IPS-18c (cell line): ENCODE results near the gene REX1BD.
A peak's percentile ranks its signal among the peaks of the same experiment; 100 is the strongest.

Source experiments
- H3K4me3 ChIP-seq: 2 replicates; pipeline ENCODE4 v1.7.0; 2013; ENCODE audit warnings: low read depth, mild to moderate bottlenecking, low read length, moderate library complexity; ENCODE audit not compliant: insufficient read depth
- H3K9me3 ChIP-seq: one replicate; pipeline ENCODE4 v1.6.1; 2013; ENCODE audit warnings: mild to moderate bottlenecking, low read length, moderate library complexity; ENCODE audit not compliant: control insufficient read depth, insufficient read depth

The REX1BD gene

GRCh38 chr19:18629166-18630088 is 40.8 kb downstream of the REX1BD start:
- H3K4me3 ChIP-seq = no peak overlapping the region
- no peaks in the 10 kb centered on the region for H3K9me3 ChIP-seq

- no peaks in the 10 kb centered on the region for H3K9me3 ChIP-seq
- no peak overlapping the region for H3K4me3 ChIP-seq
Observed at GRCh38 chr19:18633321-18633720, 44.7 kb downstream of the REX1BD start.

GRCh38 chr19:18634612-18635297 is 46.2 kb downstream of the REX1BD start:
- Histone ChIP-seq H3K9me3 (no peaks in the 10 kb centered on the region), H3K4me3 (no peak overlapping the region)

- no peaks in the 10 kb centered on the region for H3K9me3 ChIP-seq
- no peak overlapping the region for H3K4me3 ChIP-seq
Observed at GRCh38 chr19:18635831-18636182, 47.2 kb downstream of the REX1BD start.

- Histone ChIP-seq H3K4me3 (peak overlapping the region; percentile 84), H3K9me3 (no peaks in the 10 kb centered on the region)
Observed at GRCh38 chr19:18636183-18636968, 47.8 kb downstream of the REX1BD start.

GRCh38 chr19:18636969-18637629 is 48.5 kb downstream of the REX1BD start, which contains the start of gene KLHL26:
Gene KLHL26, plus strand, starts transcription at chr19:18637028. Its CDS starts 27 bp downstream, at chr19:18637055.
- Histone ChIP-seq H3K9me3 (no peaks in the 10 kb centered on the region), H3K4me3 (peak within 1 kb of the TSS; percentile 84)

- Histone ChIP-seq H3K4me3 (peak overlapping the region; percentile 84), H3K9me3 (no peaks in the 10 kb centered on the region)
Observed at GRCh38 chr19:18637673-18638630, 49.4 kb downstream of the REX1BD start.

- H3K4me3 ChIP-seq = no peak overlapping the region
- H3K9me3 ChIP-seq = no peaks in the 10 kb centered on the region
Observed at GRCh38 chr19:18639706-18640243, 51.2 kb downstream of the REX1BD start.
